ENCODE data around the gene ZNF654.
A peak's percentile ranks its signal among the peaks of the same experiment; 100 is the strongest.
"Not testable (repeated sequence)": the region's sequence is repeated elsewhere in the genome, so short reads cannot be mapped to it uniquely, and the experiment has no call there.

ZNF654 gene

GRCh38 chr3:88061746-88062145 is 2.7 kb downstream of the ZNF654 start:
- no peak for DNase-seq

GRCh38 chr3:88075072-88075471 is 16.0 kb downstream of the ZNF654 start:
- DNase-seq = no peak

GRCh38 chr3:88075497-88075896 is 16.4 kb downstream of the ZNF654 start:
- no peak for DNase-seq

- no peak for DNase-seq
Measured at GRCh38 chr3:88076712-88077111, 17.7 kb downstream of the ZNF654 start.

- DNase-seq = no peak
Measured at GRCh38 chr3:88078932-88079331, 19.9 kb downstream of the ZNF654 start.

GRCh38 chr3:88082854-88083253 is 23.8 kb downstream of the ZNF654 start:
- DNase-seq = no peak

- DNase-seq = no peak
Measured at GRCh38 chr3:88084097-88084501, 25.0 kb downstream of the ZNF654 start.

GRCh38 chr3:88090681-88091080 is 31.6 kb downstream of the ZNF654 start:
- DNase-seq = no peak

GRCh38 chr3:88092270-88092669 is 33.2 kb downstream of the ZNF654 start:
- no peak for DNase-seq

GRCh38 chr3:88093266-88093665 is 34.2 kb downstream of the ZNF654 start:
- no peak for DNase-seq

- no peak for DNase-seq
Measured at GRCh38 chr3:88101142-88101541, 42.1 kb downstream of the ZNF654 start.

GRCh38 chr3:88105325-88105724 is 46.3 kb downstream of the ZNF654 start:
- DNase-seq = no peak

- no peak for DNase-seq
Measured at GRCh38 chr3:88112289-88112688, 53.2 kb downstream of the ZNF654 start.

- peak; percentile 18 to 30 (median 23) for DNase-seq
Measured at GRCh38 chr3:88113311-88114162, 54.5 kb downstream of the ZNF654 start.

GRCh38 chr3:88114878-88115549 is 56.0 kb downstream of the ZNF654 start:
- no peak for DNase-seq

- DNase-seq = no peak
Measured at GRCh38 chr3:88117683-88118082, 58.6 kb downstream of the ZNF654 start.

- not testable (repeated sequence) for DNase-seq
Measured at GRCh38 chr3:88118603-88119002, 59.5 kb downstream of the ZNF654 start.

- no peak for DNase-seq
Measured at GRCh38 chr3:88123526-88123925, 64.5 kb downstream of the ZNF654 start.

GRCh38 chr3:88131695-88132094 is 72.6 kb downstream of the ZNF654 start:
- no peak for DNase-seq

- DNase-seq = no peak
Measured at GRCh38 chr3:88132894-88133293, 73.8 kb downstream of the ZNF654 start.

GRCh38 chr3:88133711-88134263 is 74.7 kb downstream of the ZNF654 start:
- no peak for DNase-seq

- DNase-seq = no peak
Measured at GRCh38 chr3:88137836-88138235, 78.8 kb downstream of the ZNF654 start.

- DNase-seq = no peak
Measured at GRCh38 chr3:88141458-88142083, 82.5 kb downstream of the ZNF654 start.
